Measurements from ENCODE around the gene ATG9A. TPM values are rescaled to one million over a fixed set of nuclear protein-coding genes. Genes with fewer than 3 reads are reported as not detected.
A peak's percentile ranks its signal among the peaks of the same experiment; 100 is the strongest.

The ATG9A gene
- total RNA-seq, 1 donor from 2014 or later, result 83.6 TPM

- Mint-ChIP-seq H3K4me1 (ENCODE audit: unreplicated experiment) (peaks cover 8% of the 10 kb centered on the region), H3K27ac (ENCODE audit: unreplicated experiment) (no peak overlapping the region), H3K27me3 (ENCODE audit: unreplicated experiment) (no peaks in the 10 kb centered on the region), H3K9me3 (ENCODE audit: unreplicated experiment) (no peaks in the 10 kb centered on the region), H3K36me3 (ENCODE audit: unreplicated experiment) (peaks cover 35% of the 10 kb centered on the region), H3K4me3 (ENCODE audit: unreplicated experiment) (no peak overlapping the region)
- TF ChIP-seq CTCF (IDR thresholded peaks at IDR 0.05), result no peak
- DNase-seq (ENCODE audit: extremely low spot score, unreplicated experiment), result no peak
Observed at GRCh38 chr2:219182331-219183150, 46.9 kb downstream of the ATG9A start.

GRCh38 chr2:219181531-219181930, 47.9 kb downstream of the ATG9A start:
- Mint-ChIP-seq H3K4me3 (ENCODE audit: unreplicated experiment) (no peak overlapping the region), H3K27ac (ENCODE audit: unreplicated experiment) (no peak overlapping the region), H3K27me3 (ENCODE audit: unreplicated experiment) (no peaks in the 10 kb centered on the region), H3K9me3 (ENCODE audit: unreplicated experiment) (no peaks in the 10 kb centered on the region), H3K36me3 (ENCODE audit: unreplicated experiment) (peaks cover 35% of the 10 kb centered on the region), H3K4me1 (ENCODE audit: unreplicated experiment) (peaks cover 13% of the 10 kb centered on the region)
- no peak for DNase-seq (ENCODE audit: extremely low spot score, unreplicated experiment)
- no peak for TF ChIP-seq CTCF (IDR thresholded peaks at IDR 0.05)

GRCh38 chr2:219180961-219181360, 48.5 kb downstream of the ATG9A start:
- no peak overlapping the region for H3K4me3 Mint-ChIP-seq (ENCODE audit: unreplicated experiment)
- no peaks in the 10 kb centered on the region for H3K27me3 Mint-ChIP-seq (ENCODE audit: unreplicated experiment)
- H3K36me3 Mint-ChIP-seq (ENCODE audit: unreplicated experiment), result peaks cover 35% of the 10 kb centered on the region
- no peaks in the 10 kb centered on the region for H3K9me3 Mint-ChIP-seq (ENCODE audit: unreplicated experiment)
- no peak overlapping the region for H3K27ac Mint-ChIP-seq (ENCODE audit: unreplicated experiment)
- DNase-seq (ENCODE audit: extremely low spot score, unreplicated experiment), result no peak
- no peak for TF ChIP-seq CTCF (IDR thresholded peaks at IDR 0.05)
- H3K4me1 Mint-ChIP-seq (ENCODE audit: unreplicated experiment), result peaks cover 15% of the 10 kb centered on the region

GRCh38 chr2:219179601-219180465, 49.6 kb downstream of the ATG9A start:
- H3K4me1 Mint-ChIP-seq (ENCODE audit: unreplicated experiment), result peaks cover 22% of the 10 kb centered on the region
- H3K27me3 Mint-ChIP-seq (ENCODE audit: unreplicated experiment), result no peaks in the 10 kb centered on the region
- peak overlapping the region; percentile 80 for H3K4me3 Mint-ChIP-seq (ENCODE audit: unreplicated experiment)
- DNase-seq (ENCODE audit: extremely low spot score, unreplicated experiment), result no peak
- no peak for TF ChIP-seq CTCF (IDR thresholded peaks at IDR 0.05)
- no peak overlapping the region for H3K27ac Mint-ChIP-seq (ENCODE audit: unreplicated experiment)
- H3K36me3 Mint-ChIP-seq (ENCODE audit: unreplicated experiment), result peaks cover 29% of the 10 kb centered on the region
- H3K9me3 Mint-ChIP-seq (ENCODE audit: unreplicated experiment), result no peaks in the 10 kb centered on the region

All from osteocyte (in vitro differentiated cells).